K562 (cell line): ENCODE data around the gene ENDOV. TPM values are rescaled to one million over a fixed set of nuclear protein-coding genes. Genes with fewer than 3 reads are reported as not detected.

Experiments
- ATAC-seq: fragments of 200-7000 bp; cut with Tn5 transposase; 3 replicates; pipeline ENCODE4 v1.9.1; 2020; ENCODE audit warnings: moderate library complexity
- BruUV-seq: library from RNA; stranded (reverse); fragments of 400-500 nt; replicated peaks from 2 replicates; lab custom pipeline; 2021; lab: Mats Ljungman, UMichigan
- CTCF ChIA-PET: fragments of 300-600 bp; formaldehyde crosslinking; extraction: SDS; loops from one replicate; lab custom pipeline; 2021; ENCODE audit warnings: low intra/inter-chr PET ratio; lab: Yijun Ruan, JAX
- POLR2A ChIA-PET: fragments of 300-600, 350-650 bp; sonication (Branson Sonifier 250); formaldehyde crosslinking; extraction: SDS; loops from one replicate; lab custom pipeline; 2021; ENCODE audit warnings: antibody characterized with exemption, inconsistent platforms; lab: Yijun Ruan, JAX
- DNase-seq, 4 experiments: peaks; one replicate each; pipeline versions ENCODE4 v3.0.0 to v3.0.0-alpha.2; 2011 to 2018; ENCODE audit warnings: low spot score in 3 of 4, mixed read lengths in 3 of 4; ENCODE audit errors: extremely low read depth in 1 of 4
- FAIRE-seq: peaks from 2 replicates; lab custom pipeline; 2011; peaks lifted over from hg19 to GRCh38; lab: Jason Lieb, UNC
- H2AFZ ChIP-seq: 2 replicates; pipeline ENCODE4 v1.6.0; 2011; ENCODE audit warnings: low read depth, low read length, control low read depth, inconsistent platforms
- H3K27ac ChIP-seq: fragments of 200-600 bp; 3 replicates; pipeline ENCODE4 v1.8.0; 2011; ENCODE audit warnings: low read depth, mild to moderate bottlenecking, control low read depth, inconsistent platforms, low read length, moderate library complexity, mixed read lengths; ENCODE audit errors: extremely low read depth
- H3K27me3 ChIP-seq, 2 experiments: fragments of 300-600 bp in 1 of 2; 2 replicates in 1 of 2; 3 replicates in 1 of 2; pipeline versions ENCODE4 v1.6.0 to v1.8.0; 2011; ENCODE audit warnings: inconsistent platforms in 2 of 2, low read length in 2 of 2, mild to moderate bottlenecking in 1 of 2, mixed read lengths in 1 of 2, moderate library complexity in 1 of 2; ENCODE audit not compliant: control insufficient read depth in 2 of 2, insufficient read depth in 2 of 2
- H3K36me3 ChIP-seq: fragments of 300-600 bp; 3 replicates; pipeline ENCODE4 v1.8.0; 2011; ENCODE audit warnings: mild to moderate bottlenecking, low read length, inconsistent platforms; ENCODE audit not compliant: control insufficient read depth, insufficient read depth
- H3K4me1 ChIP-seq, 2 experiments: fragments of 200-600 bp in 1 of 2; replicated peaks in 1 of 2; 2 replicates in 1 of 2; 3 replicates in 1 of 2; pipeline versions ENCODE4 v1.5.1 to v1.8.0; 2011; ENCODE audit warnings: inconsistent platforms in 2 of 2, low read length in 2 of 2, mild to moderate bottlenecking in 1 of 2, mixed read lengths in 1 of 2, moderate library complexity in 1 of 2; ENCODE audit not compliant: control insufficient read depth in 2 of 2, insufficient read depth in 2 of 2
- H3K4me2 ChIP-seq: 2 replicates; pipeline ENCODE4 v1.6.1; 2011; ENCODE audit warnings: low read length, control low read depth, inconsistent platforms, mixed read lengths; ENCODE audit not compliant: insufficient read depth
- H3K4me3 ChIP-seq: fragments of 200-600 bp; sonication (generic), shearing (Covaris generic); 2 replicates; pipeline ENCODE4 v1.5.1; 2016; ENCODE audit warnings: control low read depth, inconsistent platforms
- H3K79me2 ChIP-seq: fragments of 200-600 bp; 3 replicates; pipeline ENCODE4 v1.8.0; 2011; ENCODE audit warnings: low read length, inconsistent platforms; ENCODE audit not compliant: control insufficient read depth, insufficient read depth
- H3K9ac ChIP-seq, 2 experiments: 2 replicates each; pipeline versions ENCODE4 v1.6.0 to v1.6.1; 2011; ENCODE audit warnings: low read depth in 2 of 2, low read length in 2 of 2, control low read depth in 1 of 2, inconsistent platforms in 1 of 2, mild to moderate bottlenecking in 1 of 2, mixed read lengths in 1 of 2; ENCODE audit not compliant: insufficient read depth in 1 of 2
- H3K9me1 ChIP-seq: one replicate; pipeline ENCODE4 v1.6.0; 2011; ENCODE audit warnings: inconsistent platforms, mild to moderate bottlenecking, low read length, moderate library complexity; ENCODE audit not compliant: control insufficient read depth, insufficient read depth
- H3K9me3 ChIP-seq: replicated peaks from 2 replicates; pipeline ENCODE4 v1.5.1; 2011; ENCODE audit warnings: low read depth, low read length, inconsistent platforms; ENCODE audit not compliant: control insufficient read depth, insufficient read depth
- H4K20me1 ChIP-seq: replicated peaks from 2 replicates; pipeline ENCODE4 v1.6.1; 2011; ENCODE audit warnings: low read length, inconsistent platforms, mixed read lengths; ENCODE audit not compliant: control insufficient read depth, insufficient read depth
- IRF9 ChIP-seq: fragments of 450-650 bp; IDR thresholded peaks from 2 replicates; pipeline ENCODE4 v1.6.1; 2016; ENCODE audit warnings: missing biosample characterization, missing genetic modification characterization
- PTRF ChIP-seq: fragments of 450-650 bp; IDR thresholded peaks from 2 replicates; pipeline ENCODE4 v1.6.1; 2016; ENCODE audit warnings: mild to moderate bottlenecking, missing genetic modification characterization, missing compliant biosample characterization
- ZFP36 ChIP-seq: fragments of 150-350 bp; IDR thresholded peaks from 2 replicates; pipeline ENCODE4 v1.6.1; 2018; ENCODE audit warnings: low read length, low read depth; ENCODE audit not compliant: partially characterized antibody
- ZNF263 ChIP-seq: sonication (generic); formaldehyde crosslinking; IDR thresholded peaks from 2 replicates; pipeline ENCODE4 v1.8.0; 2022; ENCODE audit warnings: mild to moderate bottlenecking, missing genetic modification reagents, borderline replicate concordance
- WGBS: fragments of 100-300 bp; shearing (Covaris generic); methylation state at CpG from one replicate; pipeline ENCODE4 v1.1.6; 2016; ENCODE audit warnings: low coverage, mixed read lengths; ENCODE audit not compliant: insufficient coverage; ENCODE audit errors: missing lambda C conversion rate; 5-methylcytosine and 5-hydroxymethylcytosine counted together
- in situ Hi-C: fragments of 300-500 bp; cut with MboI; formaldehyde crosslinking; loops from 4 replicates; pipeline ENCODE4 v1.15.0; 2018; ENCODE audit warnings: inconsistent platforms, mixed read lengths
- intact Hi-C: fragments of 100-400 bp; cut with micrococcal nuclease; formaldehyde crosslinking; loops from 2 replicates; pipeline ENCODE4 v1.14.2; 2022
- polyA plus RNA-seq, 8 experiments: library from polyadenylated mRNA; depleted of rRNA in 4 of 8; stranded (reverse) in 5 of 8; unstranded in 3 of 8; fragments of >200 nt; fragmentation: Nextera tagmentation in 2 of 8; fragmentation: Illumina TruSeq in 1 of 8; extraction: Ambion mirVana in 2 of 8; extraction: Trizol in 1 of 8; gene quantifications; 2 replicates each; pipeline versions ENCODE4 v1.2.1 to v1.2.3, GENCODE V29; 2011 to 2014; ENCODE audit warnings: inconsistent platforms in 1 of 8, missing spikeins in 1 of 8
- total RNA-seq, 7 experiments: library from RNA; depleted of rRNA in 6 of 7; stranded (reverse); fragments of >200 nt in 6 of 7; fragmentation: Illumina TruSeq in 2 of 7; extraction: Trizol in 2 of 7; gene quantifications; 2 replicates each; pipeline versions ENCODE4 v1.2.1 to v1.2.3, GENCODE V29; 2011 to 2021; ENCODE audit warnings: low replicate concordance in 1 of 7

The ENDOV gene
- total and polyA plus RNA-seq, 9 of the 15 experiments (the other 6 are each of a cell fraction or from before 2014, with no cell fraction given), result 1.2 to 8.2 (median 3.7) TPM

DNA sequence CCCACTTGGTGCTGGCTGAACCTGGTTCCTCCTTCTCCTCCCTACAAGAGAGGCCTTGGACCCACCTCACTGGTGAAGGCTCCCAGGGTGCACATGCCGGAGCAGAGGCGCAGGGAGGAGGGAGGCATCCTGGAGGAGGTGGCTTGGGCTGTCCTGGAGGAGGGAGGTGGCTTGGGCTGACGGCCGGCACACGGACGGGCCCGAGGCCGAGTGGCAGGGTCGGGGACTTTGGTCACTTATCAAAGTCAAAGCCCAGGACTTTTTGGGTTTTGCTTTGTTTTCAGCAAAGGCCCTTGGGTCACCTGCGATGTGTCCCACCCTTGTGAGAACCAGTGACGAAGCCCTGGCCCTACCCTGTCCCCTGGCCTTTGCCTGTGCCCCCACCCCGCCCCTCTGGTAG lies 28.5 kb downstream of the ENDOV start:
- Histone ChIP-seq H3K4me2 (no peak overlapping the region), H3K4me1 (peaks cover 0 to 30% of the 10 kb centered on the region in 2 experiments; a peak in 2 of 5 replicates), H2AFZ (no peak overlapping the region), H3K9me1 (no peaks in the 10 kb centered on the region), H3K27me3 (peaks cover 6 to 60% of the 10 kb centered on the region in 2 experiments; a peak in 3 of 5 replicates), H4K20me1 (peaks cover 8% of the 10 kb centered on the region), H3K4me3 (no peak overlapping the region), H3K27ac (no peak overlapping the region), H3K36me3 (no peaks in the 10 kb centered on the region), H3K9me3 (no peaks in the 10 kb centered on the region), H3K9ac (no peak overlapping the region), H3K79me2 (no peaks in the 10 kb centered on the region)
- ChIA-PET CTCF (no interaction called here), POLR2A (interaction anchor here (0.6 kb wide), 1 partner anchor 11 kb away, joined by 4 read pairs; no protein-coding TSS in a partner anchor)
- DNase-seq (no peak), ATAC-seq (no peak), FAIRE-seq (no peak)
- intact Hi-C loops, result no loop called here
- TF ChIP-seq PTRF, result no peak
- no peak for TF ChIP-seq IRF9
- TF ChIP-seq ZNF263 (CRISPR knock-in tag), result peak; percentile 46; the same call in 1 of the 2 replicates
- TF ChIP-seq ZFP36, result peak; percentile 17
- in situ Hi-C loops, result no loop called here
- no TSS peak for BruUV-seq
- 1% methylated on average over 10 of the region's 12 CpGs for WGBS
